K562 (cell line): ENCODE results near the gene SLC25A42. TPM values are rescaled to one million over a fixed set of nuclear protein-coding genes. Genes with fewer than 3 reads are reported as not detected.
A peak's percentile ranks its signal among the peaks of the same experiment; 100 is the strongest.

ENCODE experiments used
- ATF7 ChIP-seq: fragments of 450-650 bp; IDR thresholded peaks from 2 replicates; pipeline ENCODE4 v1.7.1; 2014; ENCODE audit warnings: mild to moderate bottlenecking, moderate library complexity
- CHD2 ChIP-seq: IDR thresholded peaks from 2 replicates; pipeline ENCODE4 v1.6.1; 2011; ENCODE audit warnings: low read depth, low read length
- CTCFL ChIP-seq: IDR thresholded peaks from 2 replicates; pipeline ENCODE4 v1.6.1; 2011; ENCODE audit warnings: borderline replicate concordance, low read depth, mild to moderate bottlenecking, moderate library complexity, low read length; ENCODE audit not compliant: insufficient read depth, poor library complexity, severe bottlenecking
- DACH1 ChIP-seq: fragments of 450-650 bp; IDR thresholded peaks from 2 replicates; pipeline ENCODE4 v1.6.1; 2018; ENCODE audit not compliant: partially characterized antibody
- DEAF1 ChIP-seq: fragments of 450-650 bp; formaldehyde crosslinking; IDR thresholded peaks from 2 replicates; pipeline ENCODE4 v1.4.0; 2020; ENCODE audit warnings: mild to moderate bottlenecking, moderate library complexity
- ELK3 ChIP-seq: fragments of 450-650 bp; formaldehyde crosslinking; IDR thresholded peaks from 2 replicates; pipeline ENCODE4 v1.4.0; 2020; ENCODE audit warnings: mild to moderate bottlenecking
- FOXJ2 ChIP-seq: fragments of 200-800 bp; sonication (Bioruptor generic); IDR thresholded peaks from 2 replicates; pipeline ENCODE4 v1.6.1; 2016; ENCODE audit warnings: missing genetic modification characterization, missing compliant biosample characterization
- GMEB1 ChIP-seq: fragments of 250-450 bp; sonication (Bioruptor Pico); IDR thresholded peaks from 2 replicates; pipeline ENCODE4 v1.4.0; 2020; ENCODE audit warnings: mild to moderate bottlenecking
- HMGXB4 ChIP-seq: sonication (generic); formaldehyde crosslinking; IDR thresholded peaks from 2 replicates; pipeline ENCODE4 v1.8.1; 2023; ENCODE audit warnings: mild to moderate bottlenecking, missing genetic modification reagents
- MEF2D ChIP-seq: conservative IDR thresholded peaks from 2 replicates; pipeline ENCODE4 v1.6.1; 2016; ENCODE audit warnings: low read depth, missing genetic modification characterization, missing compliant biosample characterization
- MNT ChIP-seq, 2 experiments: fragments of 450-650 bp; conservative IDR thresholded peaks; 2 replicates each; pipeline ENCODE4 v1.6.1; 2017; ENCODE audit warnings: mild to moderate bottlenecking in 2 of 2, moderate library complexity in 2 of 2
- NFRKB ChIP-seq: fragments of 450-650 bp; IDR thresholded peaks from 2 replicates; pipeline ENCODE4 v1.6.1; 2016; ENCODE audit warnings: low read depth
- TAF1 ChIP-seq: IDR thresholded peaks from 2 replicates; pipeline ENCODE4 v1.6.1; 2011; ENCODE audit warnings: mild to moderate bottlenecking, low read length, moderate library complexity; ENCODE audit not compliant: insufficient read depth, control insufficient read depth, severe bottlenecking; ENCODE audit errors: extremely low read depth
- TAF15 ChIP-seq: fragments of 200-400 bp; formaldehyde crosslinking; IDR thresholded peaks from 2 replicates; pipeline ENCODE4 v1.6.1; 2017; ENCODE audit warnings: mild to moderate bottlenecking, low read depth, low read length, moderate library complexity
- TSC22D4 ChIP-seq: fragments of 450-650 bp; IDR thresholded peaks from 2 replicates; pipeline ENCODE4 v1.6.1; 2016; ENCODE audit warnings: missing genetic modification characterization, missing biosample characterization, control low read depth
- polyA plus RNA-seq, 8 experiments: library from polyadenylated mRNA; depleted of rRNA in 4 of 8; stranded (reverse) in 5 of 8; unstranded in 3 of 8; fragments of >200 nt; fragmentation: Nextera tagmentation in 2 of 8; fragmentation: Illumina TruSeq in 1 of 8; extraction: Ambion mirVana in 2 of 8; extraction: Trizol in 1 of 8; gene quantifications; 2 replicates each; pipeline versions ENCODE4 v1.2.1 to v1.2.3, GENCODE V29; 2011 to 2014; ENCODE audit warnings: inconsistent platforms in 1 of 8, missing spikeins in 1 of 8
- total RNA-seq, 7 experiments: library from RNA; depleted of rRNA in 6 of 7; stranded (reverse); fragments of >200 nt in 6 of 7; fragmentation: Illumina TruSeq in 2 of 7; extraction: Trizol in 2 of 7; gene quantifications; 2 replicates each; pipeline versions ENCODE4 v1.2.1 to v1.2.3, GENCODE V29; 2011 to 2021; ENCODE audit warnings: low replicate concordance in 1 of 7

SLC25A42 gene
- total and polyA plus RNA-seq, 9 of the 15 experiments (the other 6 are each of a cell fraction or from before 2014, with no cell fraction given) = 0.59 to 32.2 (median 14.1) TPM

- TF ChIP-seq CTCFL = peak; percentile 48
- no peak for TF ChIP-seq ELK3
- TF ChIP-seq GMEB1 = no peak
- no peak for TF ChIP-seq FOXJ2
- TF ChIP-seq TSC22D4 (tag) = no peak
- TF ChIP-seq TAF1 = no peak
- TF ChIP-seq ATF7 = no peak
- TF ChIP-seq MNT (conservative IDR thresholded peaks at IDR 0.05) = no peak
- no peak for TF ChIP-seq NFRKB
- no peak for TF ChIP-seq HMGXB4 (CRISPR knock-in tag)
- TF ChIP-seq DEAF1 = peak; percentile 58
- TF ChIP-seq TAF15 = no peak
- no peak for TF ChIP-seq DACH1
- TF ChIP-seq MEF2D (tag) = no peak
- no peak for TF ChIP-seq CHD2
These were observed 82.2 kb downstream of the SLC25A42 start (continued) for GRCh38 chr19:19145684-19146608.
